ENCODE results near the gene PARP2.
"Not testable (repeated sequence)": the region's sequence is repeated elsewhere in the genome, so short reads cannot be mapped to it uniquely, and the experiment has no call there.

The PARP2 gene

GRCh38 chr14:20334017-20334416 is 9.4 kb upstream of the PARP2 start:
- 0 out of 2 replicates have a peak overlapping the region, but pooled peaks have one; percentile 16 for H2AFZ ChIP-seq (ENCODE audit: low read depth, low read length)
- TF ChIP-seq, protein P1, sequence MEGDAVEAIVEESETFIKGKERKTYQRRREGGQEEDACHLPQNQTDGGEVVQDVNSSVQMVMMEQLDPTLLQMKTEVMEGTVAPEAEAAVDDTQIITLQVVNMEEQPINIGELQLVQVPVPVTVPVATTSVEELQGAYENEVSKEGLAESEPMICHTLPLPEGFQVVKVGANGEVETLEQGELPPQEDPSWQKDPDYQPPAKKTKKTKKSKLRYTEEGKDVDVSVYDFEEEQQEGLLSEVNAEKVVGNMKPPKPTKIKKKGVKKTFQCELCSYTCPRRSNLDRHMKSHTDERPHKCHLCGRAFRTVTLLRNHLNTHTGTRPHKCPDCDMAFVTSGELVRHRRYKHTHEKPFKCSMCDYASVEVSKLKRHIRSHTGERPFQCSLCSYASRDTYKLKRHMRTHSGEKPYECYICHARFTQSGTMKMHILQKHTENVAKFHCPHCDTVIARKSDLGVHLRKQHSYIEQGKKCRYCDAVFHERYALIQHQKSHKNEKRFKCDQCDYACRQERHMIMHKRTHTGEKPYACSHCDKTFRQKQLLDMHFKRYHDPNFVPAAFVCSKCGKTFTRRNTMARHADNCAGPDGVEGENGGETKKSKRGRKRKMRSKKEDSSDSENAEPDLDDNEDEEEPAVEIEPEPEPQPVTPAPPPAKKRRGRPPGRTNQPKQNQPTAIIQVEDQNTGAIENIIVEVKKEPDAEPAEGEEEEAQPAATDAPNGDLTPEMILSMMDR (IDR thresholded peaks at IDR 0.05; ENCODE audit: borderline replicate concordance, extremely low read depth, low read length, poor library complexity, severe bottlenecking) = no peak
- no peak for TF ChIP-seq EZH2 (IDR thresholded peaks at IDR 0.05; ENCODE audit: borderline replicate concordance, low read depth, low read length, severe bottlenecking)
- no peak for ATAC-seq (ENCODE audit: insufficient read depth, low read depth)

DNA sequence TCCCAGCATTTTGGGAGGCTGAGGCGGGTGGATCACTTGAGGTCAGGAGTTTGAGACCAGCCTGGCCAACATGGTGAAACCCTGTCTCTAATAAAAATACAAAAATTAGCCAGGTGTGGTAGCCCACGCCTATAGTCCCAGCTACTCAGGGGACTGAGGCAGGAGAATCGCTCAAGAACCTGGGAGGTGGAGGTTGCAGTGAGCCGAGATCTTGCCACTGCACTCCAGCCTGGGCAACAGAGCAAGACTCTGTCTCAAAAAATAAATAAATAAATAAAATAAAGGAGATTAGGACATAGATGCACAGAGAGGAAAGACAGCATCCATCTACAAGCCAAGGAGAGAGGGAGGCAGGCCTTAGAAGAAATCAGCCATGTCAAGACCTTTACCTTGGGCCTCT is 2.4 kb upstream of the PARP2 start:
- H3K79me2 ChIP-seq (ENCODE audit: insufficient read depth, low read length) = peaks cover 22% of the 10 kb centered on the region
- H3K4me2 ChIP-seq (ENCODE audit: insufficient read depth, low read length) = not testable (repeated sequence)

More at GRCh38 chr14:20334017-20334416, 9.4 kb upstream of the PARP2 start:
- Histone ChIP-seq H3K9me3 (ENCODE audit: insufficient read depth, low read length, severe bottlenecking) (no peaks in the 10 kb centered on the region), H3K9ac (ENCODE audit: low read depth, low read length) (peak overlapping the region; percentile 63; the same call in 1 of the 2 replicates), H3K4me3 (ENCODE audit: low read depth in 1 of 2, low read length in 2 of 2) (no peak overlapping the region; a peak in 2 of 4 replicates), H3K27me3 (ENCODE audit: insufficient read depth, low read length, poor library complexity) (peaks cover 5% of the 10 kb centered on the region), H3K79me2 (ENCODE audit: insufficient read depth, low read length) (peaks cover 49% of the 10 kb centered on the region), H3K4me1 (ENCODE audit: insufficient read depth, low read length) (peaks cover 44% of the 10 kb centered on the region), H3K36me3 (ENCODE audit: insufficient read depth, low read length) (peaks cover 2% of the 10 kb centered on the region; the same call in 1 of the 2 replicates), H4K20me1 (ENCODE audit: insufficient read depth, low read length) (peaks cover 4% of the 10 kb centered on the region; the same call in 1 of the 2 replicates), H3K4me2 (ENCODE audit: insufficient read depth, low read length) (peak overlapping the region; percentile 90), H3K27ac (ENCODE audit: low read length) (no peak overlapping the region)
- no peak for DNase-seq

GRCh38 chr14:20341646-20342045 is 1.8 kb upstream of the PARP2 start:
- Histone ChIP-seq H2AFZ (ENCODE audit: low read depth, low read length) (peak overlapping the region; percentile 87), H3K4me3 (ENCODE audit: low read depth in 1 of 2, low read length in 2 of 2) (peak overlapping the region; percentile 59 to 68; a peak in 2 of 4 replicates), H4K20me1 (ENCODE audit: insufficient read depth, low read length) (no peaks in the 10 kb centered on the region), H3K9me3 (ENCODE audit: insufficient read depth, low read length, severe bottlenecking) (no peaks in the 10 kb centered on the region), H3K79me2 (ENCODE audit: insufficient read depth, low read length) (peaks cover 22% of the 10 kb centered on the region), H3K4me1 (ENCODE audit: insufficient read depth, low read length) (peaks cover 29% of the 10 kb centered on the region), H3K27me3 (ENCODE audit: insufficient read depth, low read length, poor library complexity) (peaks cover 6% of the 10 kb centered on the region), H3K36me3 (ENCODE audit: insufficient read depth, low read length) (peaks cover 19% of the 10 kb centered on the region), H3K4me2 (ENCODE audit: insufficient read depth, low read length) (peak overlapping the region; percentile 74), H3K9ac (ENCODE audit: low read depth, low read length) (peak overlapping the region; percentile 66), H3K27ac (ENCODE audit: low read length) (0 out of 2 replicates have a peak overlapping the region, but pooled peaks have one; percentile 84)
- DNase-seq (no peak), ATAC-seq (ENCODE audit: insufficient read depth, low read depth) (no peak)
- no peak for TF ChIP-seq EZH2 (IDR thresholded peaks at IDR 0.05; ENCODE audit: borderline replicate concordance, low read depth, low read length, severe bottlenecking)
- TF ChIP-seq, protein P1 (IDR thresholded peaks at IDR 0.05; ENCODE audit: borderline replicate concordance, extremely low read depth, low read length, poor library complexity, severe bottlenecking) = no peak

More for the DNA sequence above, 2.4 kb upstream of the PARP2 start:
- not testable (repeated sequence) for H3K27ac ChIP-seq (ENCODE audit: low read length); H4K20me1 ChIP-seq (ENCODE audit: insufficient read depth, low read length); H3K4me3 ChIP-seq (ENCODE audit: low read depth in 1 of 2, low read length in 2 of 2); DNase-seq; H2AFZ ChIP-seq (ENCODE audit: low read depth, low read length); H3K27me3 ChIP-seq (ENCODE audit: insufficient read depth, low read length, poor library complexity); H3K9me3 ChIP-seq (ENCODE audit: insufficient read depth, low read length, severe bottlenecking); H3K9ac ChIP-seq (ENCODE audit: low read depth, low read length); ATAC-seq (ENCODE audit: insufficient read depth, low read depth)
- Histone ChIP-seq H3K4me1 (ENCODE audit: insufficient read depth, low read length) (peaks cover 29% of the 10 kb centered on the region), H3K36me3 (ENCODE audit: insufficient read depth, low read length) (peaks cover 13% of the 10 kb centered on the region)

DNA sequence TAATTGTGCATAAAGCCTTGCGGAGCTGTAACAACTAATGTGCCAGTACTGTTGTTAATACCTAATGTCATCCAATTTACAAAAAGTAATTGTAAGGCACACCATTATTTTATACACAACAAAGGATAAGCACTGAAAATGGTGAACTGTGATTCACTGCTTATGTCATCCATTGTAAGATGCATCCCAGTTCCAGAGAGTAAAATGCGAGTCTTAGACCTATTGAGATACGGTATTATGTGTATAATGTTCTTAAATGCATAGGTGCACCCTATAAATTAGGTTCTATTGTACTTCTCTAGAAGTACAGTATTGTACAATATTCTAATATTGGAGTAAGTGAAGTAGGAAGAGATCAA is 406 bp downstream of the PARP2 start:
- no peaks in the 10 kb centered on the region for H3K9me3 ChIP-seq (ENCODE audit: insufficient read depth, low read length, severe bottlenecking)
- peak overlapping the region; percentile 36 to 68; a peak in 3 of 4 replicates for H3K4me3 ChIP-seq (ENCODE audit: low read depth in 1 of 2, low read length in 2 of 2)
- H3K9ac ChIP-seq (ENCODE audit: low read depth, low read length) = peak overlapping the region; percentile 66
- ATAC-seq (ENCODE audit: insufficient read depth, low read depth) (no peak), DNase-seq (no peak)
- peaks cover 2% of the 10 kb centered on the region for H3K27me3 ChIP-seq (ENCODE audit: insufficient read depth, low read length, poor library complexity)
- H2AFZ ChIP-seq (ENCODE audit: low read depth, low read length) = peak overlapping the region; percentile 80
- H3K79me2 ChIP-seq (ENCODE audit: insufficient read depth, low read length) = peaks cover 22% of the 10 kb centered on the region
- H3K4me2 ChIP-seq (ENCODE audit: insufficient read depth, low read length) = peak overlapping the region; percentile 75
- no peaks in the 10 kb centered on the region for H4K20me1 ChIP-seq (ENCODE audit: insufficient read depth, low read length)
- H3K4me1 ChIP-seq (ENCODE audit: insufficient read depth, low read length) = peaks cover 29% of the 10 kb centered on the region
- peak overlapping the region; percentile 84 for H3K27ac ChIP-seq (ENCODE audit: low read length)
- peaks cover 37% of the 10 kb centered on the region for H3K36me3 ChIP-seq (ENCODE audit: insufficient read depth, low read length)
- TF ChIP-seq, protein P1 (IDR thresholded peaks at IDR 0.05; ENCODE audit: borderline replicate concordance, extremely low read depth, low read length, poor library complexity, severe bottlenecking) = no peak
- no peak for TF ChIP-seq EZH2 (IDR thresholded peaks at IDR 0.05; ENCODE audit: borderline replicate concordance, low read depth, low read length, severe bottlenecking)
